A549 (cell line): ENCODE measurements around the gene SCN9A.

Experiments used
- NPAS2 ChIP-seq: fragments of 250-450 bp; sonication (Bioruptor Pico); IDR thresholded peaks from 2 replicates; pipeline ENCODE4 v1.8.0; 2022; ENCODE audit warnings: mild to moderate bottlenecking, moderate library complexity, borderline replicate concordance
- RNF2 ChIP-seq: fragments of 200-600 bp; sonication (generic); IDR thresholded peaks from 2 replicates; pipeline ENCODE4 v1.6.1; 2016; ENCODE audit warnings: low read depth, mild to moderate bottlenecking, antibody characterized with exemption, moderate library complexity, borderline replicate concordance
- TF ChIP-seq, protein P1 (sequence below): fragments of >200 bp; sonication (Bioruptor Twin); formaldehyde crosslinking; IDR thresholded peaks from 3 replicates; pipeline ENCODE4 v1.5.1; 2016

DNA sequence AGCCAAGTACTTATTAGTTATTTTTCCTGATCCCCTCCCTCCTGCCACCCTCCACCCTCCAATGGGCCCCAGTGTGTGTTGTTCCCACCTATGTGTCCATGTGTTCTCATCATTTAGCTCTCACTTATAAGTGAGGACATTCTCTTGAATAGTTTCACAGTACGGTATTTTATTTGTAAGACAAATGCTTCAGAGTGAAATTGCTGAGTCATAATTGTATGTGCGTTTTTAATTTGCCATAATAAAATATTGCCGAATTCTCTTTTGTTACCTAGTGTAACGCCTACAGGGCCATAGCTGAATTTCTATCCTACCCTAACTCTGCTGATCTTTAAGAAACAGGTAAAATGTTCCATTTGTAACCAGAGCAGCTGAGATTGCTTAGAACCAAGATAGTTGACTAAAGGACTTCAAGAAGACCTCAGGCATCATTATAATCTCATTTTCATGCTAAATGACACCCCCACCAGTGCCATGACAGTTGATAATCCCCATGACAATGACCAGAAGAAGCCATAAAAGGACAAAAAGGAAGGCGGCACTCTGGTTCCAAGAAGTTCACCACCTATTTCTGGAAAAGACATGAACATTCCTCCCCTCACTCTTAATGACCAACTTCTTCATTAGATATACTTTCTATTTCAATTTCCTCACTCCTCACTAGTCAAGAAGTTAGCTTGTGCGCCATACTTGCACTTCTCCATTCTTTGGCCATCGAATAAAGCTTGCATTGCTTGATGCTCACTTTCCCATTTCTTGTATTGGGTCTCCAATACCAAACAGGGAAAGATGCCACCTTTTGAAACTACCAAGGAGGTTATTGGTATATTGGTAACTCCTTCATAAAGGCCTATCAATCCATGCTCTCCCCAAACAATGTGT, 18.4 kb downstream of the SCN9A start:
- TF ChIP-seq RNF2: no peak
- TF ChIP-seq, protein P1, sequence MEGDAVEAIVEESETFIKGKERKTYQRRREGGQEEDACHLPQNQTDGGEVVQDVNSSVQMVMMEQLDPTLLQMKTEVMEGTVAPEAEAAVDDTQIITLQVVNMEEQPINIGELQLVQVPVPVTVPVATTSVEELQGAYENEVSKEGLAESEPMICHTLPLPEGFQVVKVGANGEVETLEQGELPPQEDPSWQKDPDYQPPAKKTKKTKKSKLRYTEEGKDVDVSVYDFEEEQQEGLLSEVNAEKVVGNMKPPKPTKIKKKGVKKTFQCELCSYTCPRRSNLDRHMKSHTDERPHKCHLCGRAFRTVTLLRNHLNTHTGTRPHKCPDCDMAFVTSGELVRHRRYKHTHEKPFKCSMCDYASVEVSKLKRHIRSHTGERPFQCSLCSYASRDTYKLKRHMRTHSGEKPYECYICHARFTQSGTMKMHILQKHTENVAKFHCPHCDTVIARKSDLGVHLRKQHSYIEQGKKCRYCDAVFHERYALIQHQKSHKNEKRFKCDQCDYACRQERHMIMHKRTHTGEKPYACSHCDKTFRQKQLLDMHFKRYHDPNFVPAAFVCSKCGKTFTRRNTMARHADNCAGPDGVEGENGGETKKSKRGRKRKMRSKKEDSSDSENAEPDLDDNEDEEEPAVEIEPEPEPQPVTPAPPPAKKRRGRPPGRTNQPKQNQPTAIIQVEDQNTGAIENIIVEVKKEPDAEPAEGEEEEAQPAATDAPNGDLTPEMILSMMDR: no peak
- no peak for TF ChIP-seq NPAS2
